H9 (cell line): ENCODE measurements around the gene GOLGA7B. TPM values are rescaled to one million over a fixed set of nuclear protein-coding genes. Genes with fewer than 3 reads are reported as not detected.

Experiments used
- DNase-seq: peaks from one replicate; pipeline ENCODE4 v3.0.0-alpha.2; 2017
- H2AFZ ChIP-seq: one replicate; pipeline ENCODE4 v1.6.1; 2013; ENCODE audit warnings: mild to moderate bottlenecking, low read length, control low read depth, moderate library complexity
- H2AK5ac ChIP-seq: 2 replicates; pipeline ENCODE4 v1.6.1; 2013; ENCODE audit warnings: low read length, control low read depth, mixed read lengths; ENCODE audit not compliant: insufficient read length
- H2BK120ac ChIP-seq: one replicate; pipeline ENCODE4 v1.6.1; 2013; ENCODE audit warnings: low read depth, mild to moderate bottlenecking, low read length, control low read depth, inconsistent platforms; ENCODE audit not compliant: poor library complexity, severe bottlenecking
- H2BK12ac ChIP-seq: 2 replicates; pipeline ENCODE4 v1.6.1; 2013; ENCODE audit warnings: low read length, control low read depth, mixed read lengths, low read depth; ENCODE audit not compliant: insufficient read length
- H2BK15ac ChIP-seq: 2 replicates; pipeline ENCODE4 v1.6.1; 2013; ENCODE audit warnings: low read depth, low read length, control low read depth
- H2BK20ac ChIP-seq: one replicate; pipeline ENCODE4 v1.6.1; 2013; ENCODE audit warnings: low read depth, mild to moderate bottlenecking, low read length, control low read depth, inconsistent platforms; ENCODE audit not compliant: poor library complexity, severe bottlenecking
- H2BK5ac ChIP-seq: 2 replicates; pipeline ENCODE4 v1.6.1; 2013; ENCODE audit warnings: low read length, control low read depth, mixed read lengths; ENCODE audit not compliant: insufficient read length
- H3K14ac ChIP-seq: 2 replicates; pipeline ENCODE4 v1.6.1; 2013; ENCODE audit warnings: low read length, control low read depth; ENCODE audit not compliant: insufficient read depth
- H3K18ac ChIP-seq: 2 replicates; pipeline ENCODE4 v1.6.1; 2013; ENCODE audit warnings: low read depth, mild to moderate bottlenecking, mixed read lengths, low read length, control low read depth; ENCODE audit not compliant: insufficient read length
- H3K23ac ChIP-seq: 2 replicates; pipeline ENCODE4 v1.6.1; 2013; ENCODE audit warnings: low read length, control low read depth, mixed read lengths, low read depth; ENCODE audit not compliant: insufficient read length
- H3K23me2 ChIP-seq: 2 replicates; pipeline ENCODE4 v1.6.1; 2013; ENCODE audit warnings: low read depth, mild to moderate bottlenecking, mixed read lengths, low read length, control low read depth; ENCODE audit not compliant: insufficient read length, poor library complexity, severe bottlenecking
- H3K27ac ChIP-seq: 2 replicates; pipeline ENCODE4 v1.5.1; 2013; ENCODE audit warnings: low read length, control low read depth, mixed read lengths, low read depth; ENCODE audit not compliant: insufficient read length
- H3K27me3 ChIP-seq: 2 replicates; pipeline ENCODE4 v1.6.1; 2013; ENCODE audit warnings: low read length, control low read depth, inconsistent platforms; ENCODE audit not compliant: insufficient read depth
- H3K4ac ChIP-seq: 2 replicates; pipeline ENCODE4 v1.6.1; 2013; ENCODE audit warnings: low read depth, mild to moderate bottlenecking, control low read depth, inconsistent platforms, low read length, moderate library complexity
- H3K4me1 ChIP-seq: 2 replicates; pipeline ENCODE4 v1.6.1; 2013; ENCODE audit warnings: low read length, control low read depth, inconsistent platforms; ENCODE audit not compliant: insufficient read depth
- H3K4me2 ChIP-seq: 2 replicates; pipeline ENCODE4 v1.6.1; 2013; ENCODE audit warnings: low read length, control low read depth, mixed read lengths; ENCODE audit not compliant: insufficient read length, insufficient read depth
- H3K56ac ChIP-seq: 2 replicates; pipeline ENCODE4 v1.6.1; 2013; ENCODE audit warnings: low read depth, mild to moderate bottlenecking, mixed read lengths, low read length, control low read depth; ENCODE audit not compliant: insufficient read length
- H3K79me1 ChIP-seq: 2 replicates; pipeline ENCODE4 v1.6.1; 2013; ENCODE audit warnings: low read depth, mild to moderate bottlenecking, moderate library complexity, low read length, control low read depth, inconsistent platforms; ENCODE audit not compliant: insufficient read depth, poor library complexity, severe bottlenecking
- H3K79me2 ChIP-seq: 2 replicates; pipeline ENCODE4 v1.6.1; 2013; ENCODE audit warnings: low read length, control low read depth, inconsistent platforms; ENCODE audit not compliant: insufficient read depth
- H3K9ac ChIP-seq: 2 replicates; pipeline ENCODE4 v1.6.1; 2013; ENCODE audit warnings: low read length, control low read depth, mixed read lengths; ENCODE audit not compliant: insufficient read length; ENCODE audit errors: extremely low read depth
- H3K9me3 ChIP-seq: one replicate; pipeline ENCODE4 v1.6.1; 2013; ENCODE audit warnings: low read depth, low read length, inconsistent platforms; ENCODE audit not compliant: control insufficient read depth
- H3T11ph ChIP-seq: one replicate; pipeline ENCODE4 v1.6.1; 2013; ENCODE audit warnings: mild to moderate bottlenecking, low read length, control low read depth, inconsistent platforms
- H4K20me1 ChIP-seq: one replicate; pipeline ENCODE4 v1.6.1; 2013; ENCODE audit not compliant: control insufficient read depth, insufficient read length, insufficient read depth
- H4K5ac ChIP-seq: 2 replicates; pipeline ENCODE4 v1.6.1; 2013; ENCODE audit warnings: low read depth, mild to moderate bottlenecking, mixed read lengths, low read length, control low read depth; ENCODE audit not compliant: insufficient read length
- H4K8ac ChIP-seq: replicated peaks from 2 replicates; pipeline ENCODE4 v1.6.1; 2013; ENCODE audit warnings: low read length, control low read depth, mixed read lengths, low read depth; ENCODE audit not compliant: insufficient read length
- H4K91ac ChIP-seq: 2 replicates; pipeline ENCODE4 v1.6.1; 2013; ENCODE audit warnings: low read depth, mild to moderate bottlenecking, moderate library complexity, mixed read lengths, low read length, control low read depth; ENCODE audit not compliant: insufficient read length
- H3K27ac Mint-ChIP-seq, 3 experiments: 2 replicates in 2 of 3; 3 replicates in 1 of 3; pipeline ENCODE4 v1.8.0; 2020 to 2021; ENCODE audit warnings: mixed read lengths in 3 of 3, mild to moderate bottlenecking in 1 of 3, moderate library complexity in 1 of 3
- H3K27me3 Mint-ChIP-seq: 2 replicates; pipeline ENCODE4 v1.8.0; 2021; ENCODE audit warnings: low read depth, mild to moderate bottlenecking, moderate library complexity, mixed read lengths
- H3K36me3 Mint-ChIP-seq, 3 experiments: 2 replicates in 2 of 3; 3 replicates in 1 of 3; pipeline ENCODE4 v1.8.0; 2020 to 2021; ENCODE audit warnings: low read depth in 3 of 3, mixed read lengths in 3 of 3; ENCODE audit not compliant: insufficient read depth in 1 of 3
- H3K4me1 Mint-ChIP-seq, 2 experiments: 2 replicates each; pipeline ENCODE4 v1.8.0; 2020; ENCODE audit warnings: mixed read lengths in 2 of 2
- H3K4me3 Mint-ChIP-seq, 2 experiments: 2 replicates in 1 of 2; 3 replicates in 1 of 2; pipeline ENCODE4 v1.8.0; 2020 to 2021; ENCODE audit warnings: mild to moderate bottlenecking in 2 of 2, mixed read lengths in 2 of 2, moderate library complexity in 1 of 2
- H3K9me3 Mint-ChIP-seq, 2 experiments: 2 replicates in 1 of 2; 3 replicates in 1 of 2; pipeline ENCODE4 v1.8.0; 2020; ENCODE audit warnings: mild to moderate bottlenecking in 2 of 2, mixed read lengths in 2 of 2, moderate library complexity in 1 of 2
- WGBS: extraction: QIAGEN DNeasy Blood & Tissue Kit; methylation state at CpG from one replicate; pipeline ENCODE4 v1.1.7; 2013; ENCODE audit warnings: missing lambda C conversion rate, low lambda C conversion rate, mixed read lengths; ENCODE audit not compliant: insufficient read length; ENCODE audit errors: extremely low coverage; 5-methylcytosine and 5-hydroxymethylcytosine counted together
- total RNA-seq: library from RNA; stranded (reverse); gene quantifications from 2 replicates; pipeline ENCODE4 v1.2.1, GENCODE V29; 2021
- TF ChIP-seq, protein P1 (sequence below): fragments of 200-600 bp; sonication (generic); conservative IDR thresholded peaks from 3 replicates; pipeline ENCODE4 v1.8.0; 2021; ENCODE audit warnings: antibody characterized with exemption, mild to moderate bottlenecking

The GOLGA7B gene
- total RNA-seq, 1 experiment from 2014 or later: 0.04 TPM

DNA sequence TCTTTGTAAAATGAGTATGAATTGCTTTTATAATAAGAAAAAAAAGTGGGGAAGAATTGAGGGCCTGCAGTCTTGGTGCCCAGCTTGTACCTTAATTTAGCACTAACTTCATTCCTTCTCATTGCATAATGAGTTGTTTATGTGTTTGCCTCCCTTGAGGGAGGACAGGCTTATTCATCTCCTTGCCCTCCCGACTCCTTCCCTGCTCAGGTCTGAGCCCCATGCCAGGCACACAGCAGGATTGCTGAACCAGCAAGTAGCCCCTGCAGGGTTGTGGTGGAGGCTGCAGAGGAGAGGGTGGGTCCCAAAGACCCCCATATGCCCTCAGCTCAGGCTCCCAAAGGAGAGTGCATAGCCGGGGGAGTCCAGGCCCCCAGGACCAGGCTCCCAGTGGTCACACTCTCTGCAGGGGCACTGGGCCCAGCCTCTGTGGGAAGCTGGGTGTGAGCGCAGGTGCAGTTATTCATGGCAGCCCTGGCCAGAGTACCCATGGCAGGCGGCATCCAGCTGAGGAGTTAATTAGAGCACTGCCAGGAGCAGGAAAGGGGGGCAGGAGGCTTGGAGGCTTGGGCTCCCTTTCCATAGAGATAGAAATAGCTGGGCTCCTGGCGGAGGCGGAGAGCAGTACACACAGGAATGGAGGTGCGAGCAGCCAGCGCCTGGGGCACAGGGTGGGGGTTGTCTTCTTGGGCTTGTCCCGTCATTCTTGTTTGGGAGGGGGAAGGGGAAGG is 28.2 kb upstream of the GOLGA7B start:
- no peak overlapping the region; a peak in 1 of 5 replicates for H3K4me3 Mint-ChIP-seq
- H3K4me2 ChIP-seq: no peak overlapping the region
- no peaks in the 10 kb centered on the region for H3K27me3 ChIP-seq
- H3K27me3 Mint-ChIP-seq: no peaks in the 10 kb centered on the region; the same call in 1 of the 2 replicates
- H3K4me1 ChIP-seq: no peaks in the 10 kb centered on the region
- TF ChIP-seq, protein P1, sequence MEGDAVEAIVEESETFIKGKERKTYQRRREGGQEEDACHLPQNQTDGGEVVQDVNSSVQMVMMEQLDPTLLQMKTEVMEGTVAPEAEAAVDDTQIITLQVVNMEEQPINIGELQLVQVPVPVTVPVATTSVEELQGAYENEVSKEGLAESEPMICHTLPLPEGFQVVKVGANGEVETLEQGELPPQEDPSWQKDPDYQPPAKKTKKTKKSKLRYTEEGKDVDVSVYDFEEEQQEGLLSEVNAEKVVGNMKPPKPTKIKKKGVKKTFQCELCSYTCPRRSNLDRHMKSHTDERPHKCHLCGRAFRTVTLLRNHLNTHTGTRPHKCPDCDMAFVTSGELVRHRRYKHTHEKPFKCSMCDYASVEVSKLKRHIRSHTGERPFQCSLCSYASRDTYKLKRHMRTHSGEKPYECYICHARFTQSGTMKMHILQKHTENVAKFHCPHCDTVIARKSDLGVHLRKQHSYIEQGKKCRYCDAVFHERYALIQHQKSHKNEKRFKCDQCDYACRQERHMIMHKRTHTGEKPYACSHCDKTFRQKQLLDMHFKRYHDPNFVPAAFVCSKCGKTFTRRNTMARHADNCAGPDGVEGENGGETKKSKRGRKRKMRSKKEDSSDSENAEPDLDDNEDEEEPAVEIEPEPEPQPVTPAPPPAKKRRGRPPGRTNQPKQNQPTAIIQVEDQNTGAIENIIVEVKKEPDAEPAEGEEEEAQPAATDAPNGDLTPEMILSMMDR: no peak
- H3K56ac ChIP-seq: no peak overlapping the region
- peaks cover 4 to 26% of the 10 kb centered on the region in 2 experiments for H3K4me1 Mint-ChIP-seq
- H3K4ac ChIP-seq: no peak overlapping the region
- H2BK120ac ChIP-seq: no peak overlapping the region
- no peak overlapping the region for H3K14ac ChIP-seq
- no peak overlapping the region for H3K23ac ChIP-seq
- H3T11ph ChIP-seq: no peak overlapping the region
- H4K8ac ChIP-seq: no peak overlapping the region
- H3K27ac Mint-ChIP-seq: no peak overlapping the region
- no peak overlapping the region for H4K5ac ChIP-seq
- H2BK12ac ChIP-seq: no peak overlapping the region
- WGBS: no CpG with 5 or more reads among the region's 9 CpGs
- no peak overlapping the region for H3K18ac ChIP-seq
- no peaks in the 10 kb centered on the region for H3K36me3 Mint-ChIP-seq
- no peak overlapping the region for H2AFZ ChIP-seq
- DNase-seq: peak; percentile 46
- H4K20me1 ChIP-seq: no peaks in the 10 kb centered on the region
- H3K9me3 ChIP-seq: no peaks in the 10 kb centered on the region
- no peak overlapping the region for H3K27ac ChIP-seq
- H2BK20ac ChIP-seq: no peak overlapping the region
- no peaks in the 10 kb centered on the region for H3K9me3 Mint-ChIP-seq
- no peak overlapping the region for H3K9ac ChIP-seq
- H2BK5ac ChIP-seq: no peak overlapping the region
- H3K79me1 ChIP-seq: no peaks in the 10 kb centered on the region
- no peak overlapping the region for H2BK15ac ChIP-seq
- no peaks in the 10 kb centered on the region for H3K79me2 ChIP-seq
- H3K23me2 ChIP-seq: peaks cover 2% of the 10 kb centered on the region
- no peak overlapping the region for H4K91ac ChIP-seq
- H2AK5ac ChIP-seq: no peak overlapping the region
